ENCODE measurements around the gene PDE6G.

PDE6G gene

GRCh38 chr17:81648013-81648706 is 8.2 kb downstream of the PDE6G start:
- Histone ChIP-seq H2AFZ (ENCODE audit: low read length) (no peak overlapping the region), H4K20me1 (ENCODE audit: insufficient read depth, low read length, poor library complexity, severe bottlenecking) (no peaks in the 10 kb centered on the region), H3K4me3 (ENCODE audit: low read length, poor library complexity, severe bottlenecking) (no peak overlapping the region), H3K9ac (ENCODE audit: low read depth, low read length, poor library complexity, severe bottlenecking) (no peak overlapping the region), H3F3A (ENCODE audit: low read depth) (no peaks in the 10 kb centered on the region), H3K27me3 (ENCODE audit: insufficient read depth, low read length, poor library complexity, severe bottlenecking) (no peaks in the 10 kb centered on the region), H3K4me2 (ENCODE audit: low read depth, low read length, poor library complexity, severe bottlenecking) (no peak overlapping the region), H3K79me2 (ENCODE audit: insufficient read depth, low read length) (no peaks in the 10 kb centered on the region), H3K36me3 (ENCODE audit: insufficient read depth, low read length) (no peaks in the 10 kb centered on the region), H3K9me2 (replicated peaks; ENCODE audit: low read depth, low read length) (no peaks in the 10 kb centered on the region), H3K9me3 (ENCODE audit: insufficient read depth, low read depth, low read length) (no peaks in the 10 kb centered on the region), H3K4me1 (ENCODE audit: insufficient read depth, low read length, poor library complexity, severe bottlenecking) (peaks cover 6% of the 10 kb centered on the region)
- TF ChIP-seq CTCF (conservative IDR thresholded peaks at IDR 0.05; ENCODE audit: low read length): no peak
- no peak for TF ChIP-seq EZH2phosphoT487 (IDR thresholded peaks at IDR 0.05; ENCODE audit: borderline replicate concordance)

GRCh38 chr17:81647640-81648012 is 8.7 kb downstream of the PDE6G start:
- Histone ChIP-seq H3K9me3 (ENCODE audit: insufficient read depth, low read depth, low read length) (no peaks in the 10 kb centered on the region), H3K4me1 (ENCODE audit: insufficient read depth, low read length, poor library complexity, severe bottlenecking) (peaks cover under 1% of the 10 kb centered on the region), H3K4me2 (ENCODE audit: low read depth, low read length, poor library complexity, severe bottlenecking) (no peak overlapping the region), H2AFZ (ENCODE audit: low read length) (no peak overlapping the region), H4K20me1 (ENCODE audit: insufficient read depth, low read length, poor library complexity, severe bottlenecking) (no peaks in the 10 kb centered on the region), H3F3A (ENCODE audit: low read depth) (no peaks in the 10 kb centered on the region), H3K9me2 (replicated peaks; ENCODE audit: low read depth, low read length) (no peaks in the 10 kb centered on the region), H3K36me3 (ENCODE audit: insufficient read depth, low read length) (no peaks in the 10 kb centered on the region), H3K27me3 (ENCODE audit: insufficient read depth, low read length, poor library complexity, severe bottlenecking) (no peaks in the 10 kb centered on the region), H3K4me3 (ENCODE audit: low read length, poor library complexity, severe bottlenecking) (no peak overlapping the region), H3K9ac (ENCODE audit: low read depth, low read length, poor library complexity, severe bottlenecking) (no peak overlapping the region), H3K79me2 (ENCODE audit: insufficient read depth, low read length) (no peaks in the 10 kb centered on the region)
- TF ChIP-seq EZH2phosphoT487 (IDR thresholded peaks at IDR 0.05; ENCODE audit: borderline replicate concordance) (no peak), CTCF (conservative IDR thresholded peaks at IDR 0.05; ENCODE audit: low read length) (no peak)

GRCh38 chr17:81646869-81647600 is 9.3 kb downstream of the PDE6G start:
- Histone ChIP-seq H3K4me1 (ENCODE audit: insufficient read depth, low read length, poor library complexity, severe bottlenecking) (no peaks in the 10 kb centered on the region), H3K27me3 (ENCODE audit: insufficient read depth, low read length, poor library complexity, severe bottlenecking) (no peaks in the 10 kb centered on the region), H2AFZ (ENCODE audit: low read length) (no peak overlapping the region), H3K9me2 (replicated peaks; ENCODE audit: low read depth, low read length) (no peaks in the 10 kb centered on the region), H3F3A (ENCODE audit: low read depth) (no peaks in the 10 kb centered on the region), H4K20me1 (ENCODE audit: insufficient read depth, low read length, poor library complexity, severe bottlenecking) (no peaks in the 10 kb centered on the region), H3K4me2 (ENCODE audit: low read depth, low read length, poor library complexity, severe bottlenecking) (no peak overlapping the region), H3K36me3 (ENCODE audit: insufficient read depth, low read length) (no peaks in the 10 kb centered on the region), H3K9me3 (ENCODE audit: insufficient read depth, low read depth, low read length) (no peaks in the 10 kb centered on the region), H3K9ac (ENCODE audit: low read depth, low read length, poor library complexity, severe bottlenecking) (no peak overlapping the region), H3K79me2 (ENCODE audit: insufficient read depth, low read length) (no peaks in the 10 kb centered on the region), H3K4me3 (ENCODE audit: low read length, poor library complexity, severe bottlenecking) (no peak overlapping the region)
- TF ChIP-seq CTCF (conservative IDR thresholded peaks at IDR 0.05; ENCODE audit: low read length) (no peak), EZH2phosphoT487 (IDR thresholded peaks at IDR 0.05; ENCODE audit: borderline replicate concordance) (no peak)
